GM18526 (cell line): ENCODE results near the gene PVALB.

Experiments
- POLR2A ChIP-seq: IDR thresholded peaks from 3 replicates; pipeline ENCODE4 v1.6.1; 2011; ENCODE audit not compliant: insufficient read length; ENCODE audit errors: extremely low read depth

PVALB gene

DNA sequence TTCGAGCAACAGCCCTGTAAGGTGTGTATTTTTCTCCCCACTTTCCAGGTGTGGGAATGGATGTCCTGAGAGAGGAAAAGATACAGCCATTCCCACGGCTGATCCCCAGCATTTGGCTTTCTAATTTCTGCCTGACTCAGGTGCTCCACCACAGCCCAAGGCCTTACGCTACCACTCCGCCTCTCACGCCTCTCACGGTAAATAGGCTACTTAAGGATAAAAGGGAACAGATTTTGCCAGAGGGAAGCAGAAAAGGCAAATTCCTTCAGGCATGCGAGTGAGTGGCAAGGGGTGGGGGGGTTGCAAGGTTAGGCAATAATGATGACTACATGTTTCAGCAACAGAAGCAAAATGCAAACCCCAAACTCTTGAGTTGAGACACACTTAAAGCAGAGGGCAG lies 9.2 kb downstream of the PVALB start:
- no peak for TF ChIP-seq POLR2A

DNA sequence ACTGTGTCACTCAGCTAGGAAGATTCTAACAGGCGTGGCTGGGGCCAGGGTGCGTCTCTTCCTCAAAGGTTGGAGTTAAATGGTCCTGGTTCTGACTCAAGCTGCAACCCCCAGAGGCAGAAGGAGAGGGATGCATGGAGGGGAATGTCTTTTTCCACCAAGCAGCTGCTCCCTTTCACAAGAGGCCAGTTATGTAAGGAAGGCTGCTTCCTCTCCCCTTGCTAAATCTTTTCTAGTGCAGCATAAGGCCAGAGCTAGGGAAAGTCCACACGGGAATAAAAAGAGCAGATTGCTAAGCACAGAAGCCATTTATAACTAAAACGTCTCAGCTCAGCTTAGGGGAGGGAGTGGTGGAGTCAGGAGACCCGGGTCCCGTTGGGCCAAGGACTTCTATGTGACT lies 10.0 kb downstream of the PVALB start:
- no peak for TF ChIP-seq POLR2A

DNA sequence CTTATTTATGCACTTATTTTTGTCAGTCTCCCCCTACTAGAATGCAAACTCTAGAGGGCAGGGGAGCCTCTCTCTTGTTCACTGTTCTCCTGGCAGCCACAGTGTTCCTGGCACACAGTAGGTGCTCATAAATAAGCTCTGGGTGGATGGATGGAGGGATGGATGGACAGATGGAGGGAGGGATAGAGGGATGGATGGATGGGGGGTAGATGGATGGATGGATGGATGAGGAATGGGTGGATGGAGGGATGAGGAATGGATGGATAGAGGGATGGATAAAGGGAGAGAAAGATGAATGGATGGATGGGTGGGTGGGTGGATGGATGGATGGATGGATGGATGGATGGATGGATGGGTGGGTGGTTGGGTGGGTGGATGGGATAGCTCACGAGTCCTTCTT lies 13.5 kb downstream of the PVALB start:
- TF ChIP-seq POLR2A: no peak

DNA sequence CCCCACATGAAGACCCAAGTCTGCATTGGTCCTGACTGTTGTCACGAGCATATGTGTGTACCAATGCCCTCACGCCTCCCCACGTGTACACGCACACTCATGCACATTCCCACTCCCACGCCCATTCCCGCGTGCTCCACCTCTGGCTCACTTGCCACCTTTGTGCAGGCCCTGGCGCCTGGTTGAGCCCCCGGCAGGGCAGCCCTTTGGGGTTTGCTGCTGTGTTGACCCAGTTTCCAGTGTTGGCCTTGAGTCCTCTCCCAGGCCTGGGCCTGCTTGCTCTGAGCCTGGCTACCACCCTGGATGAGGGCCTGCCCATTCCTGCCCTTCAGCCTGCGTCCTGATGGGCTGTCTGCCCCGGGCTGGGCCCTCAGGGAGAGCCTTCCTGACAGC lies 18.2 kb downstream of the PVALB start:
- TF ChIP-seq POLR2A: no peak

DNA sequence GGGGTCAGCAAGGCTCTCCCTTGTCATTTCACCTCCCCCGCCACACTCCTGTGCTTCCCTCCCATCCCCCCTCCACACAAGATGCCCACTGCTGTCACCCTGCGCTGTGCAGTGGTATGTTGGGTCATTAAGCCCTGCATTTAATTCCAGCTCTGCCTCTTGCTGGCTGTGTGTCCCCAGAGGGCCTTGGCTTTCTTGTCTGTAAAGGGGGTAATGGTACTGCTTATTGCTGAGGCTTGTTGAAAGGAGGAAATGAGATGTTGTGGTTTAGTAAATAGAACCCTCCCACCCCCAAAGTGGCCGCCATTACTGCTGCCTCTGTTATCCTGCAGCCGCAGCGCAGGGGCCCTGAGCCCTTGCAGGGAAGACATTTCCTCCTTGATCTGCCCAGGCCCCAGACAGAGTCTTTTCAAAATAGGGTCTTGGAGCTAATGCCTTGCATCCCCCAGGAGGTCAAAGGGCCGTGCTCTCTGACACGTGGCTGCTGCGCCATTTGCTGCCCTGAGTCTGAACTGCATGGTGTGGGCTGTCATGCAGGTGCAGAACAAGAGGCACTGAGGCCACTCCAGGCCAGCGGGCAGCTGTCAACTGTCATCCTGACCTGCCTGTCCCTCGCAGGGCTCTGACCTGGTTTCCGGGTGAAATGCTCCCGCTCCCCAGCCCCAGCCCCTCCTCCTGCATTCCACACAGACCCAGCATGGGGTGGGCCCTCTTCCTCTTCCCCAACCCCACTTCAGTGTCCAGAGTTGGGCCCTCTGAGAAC lies 18.7 kb downstream of the PVALB start:
- TF ChIP-seq POLR2A: no peak

DNA sequence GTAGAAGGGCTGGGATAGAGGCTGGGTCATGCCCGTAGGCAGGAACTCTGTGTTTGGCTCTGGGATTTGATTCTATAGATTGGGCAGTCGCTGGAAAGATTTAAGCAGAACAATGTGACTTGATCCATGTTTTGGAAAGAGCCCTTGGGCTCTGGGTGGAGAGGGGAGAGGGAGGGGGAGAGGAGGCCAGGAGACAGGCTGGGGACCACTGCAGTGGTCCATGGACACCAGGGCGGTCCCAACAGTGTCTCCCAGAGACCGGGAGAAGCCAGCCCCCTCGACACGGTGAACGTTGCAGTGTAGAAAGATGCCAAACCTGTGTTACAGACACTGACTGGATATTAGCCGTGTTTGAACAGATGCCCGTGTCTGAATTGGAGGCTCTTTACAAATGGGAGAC lies 19.5 kb downstream of the PVALB start:
- TF ChIP-seq POLR2A: no peak

DNA sequence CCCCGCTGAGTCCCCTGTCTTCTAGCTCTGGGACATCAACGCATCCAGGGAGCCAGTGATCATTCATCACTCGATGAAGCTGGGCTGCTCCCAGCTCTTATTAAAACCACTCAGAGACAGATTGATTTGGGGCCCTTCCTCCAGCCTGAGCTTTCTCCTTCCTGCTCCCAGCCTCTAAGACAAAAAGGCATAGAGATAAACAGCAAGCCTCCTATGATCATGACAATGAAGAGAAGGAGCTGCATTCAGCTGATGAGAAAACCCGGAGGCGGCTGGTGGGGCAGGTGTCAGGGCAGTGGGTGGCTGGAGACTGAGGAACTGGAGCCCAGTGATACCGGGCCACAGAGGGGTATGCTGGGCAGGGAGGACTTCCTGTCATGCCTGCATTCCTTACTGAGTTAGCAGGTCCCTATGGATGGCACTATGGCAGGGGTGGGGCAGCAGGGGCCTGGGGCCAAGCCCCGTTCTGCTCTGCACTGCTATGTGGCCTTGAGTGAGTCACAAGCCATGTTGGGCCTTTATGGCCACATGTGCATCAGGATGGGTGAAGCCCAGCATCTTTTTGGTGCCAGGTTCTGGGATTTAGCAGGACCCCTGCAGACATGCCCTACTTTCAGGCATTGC lies 20.2 kb downstream of the PVALB start:
- TF ChIP-seq POLR2A: no peak

DNA sequence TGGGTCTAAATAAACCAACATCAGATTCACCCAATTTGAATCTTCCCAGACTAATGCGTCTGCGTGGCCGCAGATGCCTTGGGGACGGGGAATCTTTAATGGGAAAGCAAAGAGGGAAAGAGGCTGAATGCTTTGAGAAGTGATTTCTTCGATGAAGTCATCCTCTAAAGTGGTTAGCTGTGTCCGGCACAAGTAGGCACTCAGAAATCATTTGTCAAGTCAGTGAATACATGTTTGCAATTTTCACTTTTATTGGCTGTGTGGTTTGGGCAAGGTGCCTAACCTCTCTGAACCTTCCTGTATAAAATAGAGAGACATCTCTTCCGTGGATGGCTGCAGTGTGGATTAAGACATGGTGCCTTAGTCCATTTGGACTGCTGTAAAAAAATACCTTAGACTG lies 21.2 kb downstream of the PVALB start:
- TF ChIP-seq POLR2A: no peak

DNA sequence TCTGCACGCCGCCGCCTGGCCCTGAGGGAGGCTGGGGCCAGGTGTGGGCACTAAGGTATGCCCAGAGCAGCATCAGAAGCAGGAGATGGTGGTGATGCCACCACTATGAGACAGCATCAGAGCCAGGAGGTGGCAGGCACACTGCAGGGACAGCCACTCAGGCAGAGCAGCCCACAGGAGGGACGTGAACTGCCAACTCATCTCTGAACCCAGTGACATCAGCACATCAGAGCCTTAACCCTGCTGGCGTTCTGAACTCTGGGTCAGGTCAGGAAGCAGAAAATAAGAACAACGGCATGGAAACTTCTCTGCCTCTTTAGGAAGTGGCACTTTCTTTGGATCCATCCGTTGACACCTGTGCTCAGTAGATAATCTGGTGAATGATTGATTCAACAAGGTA lies 26.2 kb downstream of the PVALB start:
- no peak for TF ChIP-seq POLR2A

DNA sequence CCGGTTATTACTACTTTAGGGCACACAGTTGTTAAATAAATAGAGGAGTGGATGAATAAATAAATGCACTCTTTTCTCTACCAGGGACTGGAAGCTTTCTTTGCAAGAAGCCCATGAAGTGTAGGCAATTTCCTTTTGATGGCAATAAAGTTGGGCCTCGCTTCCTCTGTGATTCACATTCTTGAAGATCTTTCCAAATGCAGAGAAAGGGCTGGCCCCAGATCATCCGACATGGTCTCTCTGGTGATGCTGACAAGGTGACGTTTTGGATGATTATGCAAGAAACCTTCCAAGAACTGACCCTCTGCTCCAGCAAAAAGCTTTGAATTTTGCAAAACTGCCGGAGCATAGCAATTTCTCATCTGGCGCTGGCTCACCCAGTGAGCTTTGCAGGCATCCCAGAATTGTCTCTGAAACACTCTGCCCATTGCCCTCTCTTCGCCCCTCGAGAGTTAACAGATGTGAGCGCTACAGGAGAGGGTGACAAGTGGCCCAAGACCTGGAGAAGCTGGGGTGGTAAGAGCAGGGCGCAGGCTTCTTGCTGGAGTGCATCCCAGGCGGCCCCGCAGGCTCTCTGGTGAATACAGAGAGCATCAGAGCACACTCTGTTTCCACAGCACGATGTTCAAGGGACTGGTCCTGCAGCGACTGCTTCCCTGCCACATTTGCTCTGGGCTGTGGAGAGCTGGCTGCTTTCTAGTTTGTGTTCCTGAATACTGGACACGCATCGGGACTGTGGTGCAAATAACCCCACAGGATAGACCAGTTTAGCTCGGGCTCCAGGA lies 29.4 kb downstream of the PVALB start:
- TF ChIP-seq POLR2A: no peak

DNA sequence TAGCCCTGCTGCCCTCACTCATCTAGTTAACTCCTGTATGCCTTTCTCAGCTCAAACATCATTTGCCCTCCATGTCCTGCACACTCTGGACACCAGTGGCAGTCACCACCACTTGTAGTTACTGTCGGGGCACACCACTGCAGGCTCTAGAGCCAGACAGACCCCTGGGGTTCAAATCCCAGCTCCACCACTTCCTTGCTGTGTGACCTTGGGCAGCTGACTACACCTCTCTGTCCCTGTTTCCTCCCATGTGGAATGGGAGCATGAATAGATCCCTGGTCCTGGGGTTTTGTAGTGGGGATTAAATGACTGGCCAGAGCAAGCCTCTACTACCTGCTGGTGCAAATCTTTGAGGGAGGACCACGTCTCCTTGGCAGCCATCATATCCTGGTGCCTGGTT lies 33.1 kb downstream of the PVALB start:
- no peak for TF ChIP-seq POLR2A

DNA sequence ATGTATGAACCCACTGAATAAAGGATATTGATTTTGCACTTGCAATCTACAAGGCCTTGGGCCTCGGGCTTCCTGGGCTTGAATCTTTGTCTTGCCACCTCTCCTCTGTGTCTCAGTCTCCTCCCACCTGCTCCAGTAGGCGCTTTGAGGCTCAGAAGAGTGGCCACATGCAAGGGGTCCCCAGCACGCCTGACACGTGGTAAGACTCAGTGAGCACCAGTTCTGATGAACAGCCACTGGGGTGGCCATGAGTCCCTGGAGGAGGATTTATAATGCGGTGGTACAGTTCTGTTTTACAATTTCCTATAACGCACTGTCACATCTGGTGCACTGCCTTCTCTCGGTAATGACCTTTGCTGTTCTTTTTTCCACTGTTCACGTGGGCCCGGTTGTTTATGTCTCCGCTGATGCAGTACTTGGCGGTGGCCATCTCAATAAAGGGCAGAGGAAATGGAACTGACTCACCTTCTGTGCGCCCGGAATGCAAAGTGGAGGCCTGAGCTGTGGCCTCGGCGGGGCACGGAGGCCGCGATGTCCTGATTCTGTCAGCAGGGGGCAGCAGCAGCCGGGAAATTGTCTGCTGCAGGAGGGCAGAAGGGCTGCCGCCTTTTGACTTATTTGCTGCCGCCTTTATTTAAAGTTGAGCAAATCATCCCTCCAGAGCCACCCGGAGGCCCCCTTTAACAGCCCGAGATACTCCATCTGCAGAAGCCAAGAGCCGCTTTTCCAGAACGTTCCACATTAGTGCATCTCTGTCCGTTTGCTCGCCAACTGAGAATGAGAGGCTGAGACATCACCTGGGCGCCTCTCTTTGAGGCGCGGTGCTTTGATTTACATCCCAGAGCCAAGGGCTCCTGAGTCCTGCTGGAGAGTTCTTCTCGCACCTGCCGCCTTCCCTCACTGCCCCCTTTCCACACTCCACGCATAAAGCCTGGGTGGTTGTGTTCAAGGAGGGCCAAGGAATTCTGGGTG lies 34.9 kb downstream of the PVALB start:
- TF ChIP-seq POLR2A: no peak

DNA sequence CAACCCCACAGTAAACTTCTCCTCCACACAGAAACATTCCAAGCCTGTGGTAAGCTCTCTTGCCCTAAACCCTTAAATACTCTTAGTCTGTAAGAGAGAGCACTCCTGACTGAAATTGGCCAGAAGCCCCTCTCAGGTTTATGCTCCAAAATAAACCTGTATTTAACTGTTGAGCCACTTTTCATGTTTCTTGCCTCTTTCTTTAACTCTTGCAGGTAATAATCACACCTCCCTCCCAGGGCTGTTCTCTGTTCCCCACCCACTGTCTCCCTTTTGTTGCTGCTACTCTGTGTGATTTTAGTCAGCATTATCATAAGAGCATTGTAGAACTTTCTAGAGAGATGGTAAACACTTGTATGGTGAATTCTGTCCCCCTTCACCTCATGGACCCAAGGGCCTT lies 38.8 kb downstream of the PVALB start:
- TF ChIP-seq POLR2A: no peak

DNA sequence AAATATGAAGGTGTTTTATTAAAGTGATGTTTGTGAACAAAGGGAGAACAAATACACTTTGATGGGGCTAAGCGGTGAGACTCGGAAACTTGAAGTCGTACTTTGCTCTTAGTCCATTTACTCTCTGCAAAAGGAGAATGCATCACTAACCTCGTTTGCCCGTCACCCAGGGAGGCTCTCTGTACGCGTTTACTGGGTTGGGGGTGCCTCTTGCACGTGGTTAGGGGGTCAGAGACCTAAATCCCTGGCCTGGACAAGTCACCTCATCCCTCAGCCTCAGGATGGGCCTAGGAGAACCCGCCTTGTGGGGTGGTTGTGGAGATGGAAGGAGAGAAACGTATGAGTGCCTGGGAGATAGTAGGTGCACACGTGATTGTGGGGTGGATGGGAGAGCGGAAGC lies 40.1 kb downstream of the PVALB start:
- no peak for TF ChIP-seq POLR2A
